HG03439 (cell line): ENCODE data around the gene HK1.

ENCODE experiments used
- ATAC-seq: cut with Tn5 transposase; IDR thresholded peaks from one replicate; pipeline ENCODE4 v1.9.1; 2021; ENCODE audit warnings: mild to moderate bottlenecking, moderate library complexity; ENCODE audit not compliant: unreplicated experiment

Gene HK1

GRCh38 chr10:69400936-69401335 lies 122.6 kb downstream of the HK1 start:
- no peak for ATAC-seq

- ATAC-seq = no peak
Measured at GRCh38 chr10:69401416-69401815, 123.1 kb downstream of the HK1 start.

GRCh38 chr10:69402386-69402785 lies 124.1 kb downstream of the HK1 start:
- ATAC-seq = no peak

GRCh38 chr10:69403066-69403465 lies 124.8 kb downstream of the HK1 start:
- ATAC-seq = no peak

GRCh38 chr10:69403519-69403918 lies 125.2 kb downstream of the HK1 start:
- ATAC-seq = no peak

- ATAC-seq = no peak
Measured at GRCh38 chr10:69404786-69405185, 126.5 kb downstream of the HK1 start.

- ATAC-seq = no peak
Measured at GRCh38 chr10:69405221-69405620, 126.9 kb downstream of the HK1 start.

GRCh38 chr10:69406302-69406811 lies 128.1 kb downstream of the HK1 start:
- no peak for ATAC-seq

GRCh38 chr10:69406816-69407580 lies 128.7 kb downstream of the HK1 start:
- ATAC-seq = no peak

- ATAC-seq = no peak
Measured at GRCh38 chr10:69407621-69408301, 129.5 kb downstream of the HK1 start.

GRCh38 chr10:69408318-69409175 lies 130.3 kb downstream of the HK1 start:
- peak; percentile 82 for ATAC-seq

GRCh38 chr10:69409176-69409495 lies 130.8 kb downstream of the HK1 start:
- ATAC-seq = no peak

GRCh38 chr10:69409968-69410367 lies 131.7 kb downstream of the HK1 start:
- no peak for ATAC-seq

GRCh38 chr10:69410487-69410886 lies 132.2 kb downstream of the HK1 start:
- ATAC-seq = no peak

- no peak for ATAC-seq
Measured at GRCh38 chr10:69411476-69411875, 133.2 kb downstream of the HK1 start.

GRCh38 chr10:69412232-69412790 lies 134.0 kb downstream of the HK1 start:
- ATAC-seq = no peak

- ATAC-seq = no peak
Measured at GRCh38 chr10:69413221-69413865, 135.0 kb downstream of the HK1 start.

GRCh38 chr10:69414036-69415018 lies 136.0 kb downstream of the HK1 start:
- ATAC-seq = no peak

GRCh38 chr10:69415049-69415448 lies 136.8 kb downstream of the HK1 start:
- ATAC-seq = no peak
